ENCODE data around the gene P4HB.
A peak's percentile ranks its signal among the peaks of the same experiment; 100 is the strongest.

P4HB gene

DNA sequence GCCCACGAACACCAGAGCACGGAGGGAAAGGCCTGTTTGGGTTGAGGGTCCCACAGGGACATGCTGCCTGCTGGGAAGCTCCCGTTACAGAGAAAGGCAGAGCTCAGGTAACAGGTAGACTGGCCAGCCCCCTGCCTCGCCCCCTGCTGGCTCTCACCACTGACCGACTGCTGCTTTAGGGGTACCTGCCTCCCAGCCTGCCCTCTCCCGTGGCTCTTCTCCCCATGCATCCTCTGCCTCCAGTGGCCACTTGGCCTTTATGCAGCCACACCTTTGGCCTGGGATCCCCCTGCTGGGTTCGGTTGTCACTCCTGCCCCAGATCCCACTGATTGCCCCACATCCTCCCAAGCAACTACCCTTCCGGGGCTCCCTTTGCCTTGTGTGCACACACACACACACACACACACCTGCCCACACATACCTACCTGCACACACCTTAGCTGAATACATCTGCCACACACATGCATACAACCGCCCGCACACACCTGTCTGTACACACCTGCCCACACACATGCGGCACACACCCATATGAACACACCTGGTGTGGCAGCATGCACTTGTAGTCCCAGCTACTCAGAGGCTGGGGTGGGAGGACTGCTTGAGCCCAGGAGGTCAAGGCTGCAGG is 34.4 kb downstream of the P4HB start:
- DNase-seq, result no peak

DNA sequence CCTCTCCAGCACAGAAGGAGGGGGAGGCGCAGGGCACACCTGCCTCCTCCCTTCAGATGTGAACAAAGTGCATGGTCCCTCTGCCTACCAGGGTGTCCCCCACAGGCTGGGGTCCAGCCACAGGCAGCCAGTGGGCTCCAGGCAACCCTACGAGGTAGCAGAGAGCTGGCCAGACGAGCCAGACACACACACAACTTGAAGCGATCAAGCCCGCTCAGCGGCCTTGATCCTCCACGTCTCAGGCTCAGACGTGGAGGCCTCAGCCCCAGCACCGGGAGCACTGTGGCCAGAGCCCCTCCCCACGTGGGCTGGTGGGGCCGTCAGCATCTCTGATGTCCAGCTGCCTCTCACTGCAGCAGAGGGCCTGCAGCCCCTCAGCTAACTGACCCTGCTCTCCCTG is 35.7 kb downstream of the P4HB start:
- no peak for DNase-seq

DNA sequence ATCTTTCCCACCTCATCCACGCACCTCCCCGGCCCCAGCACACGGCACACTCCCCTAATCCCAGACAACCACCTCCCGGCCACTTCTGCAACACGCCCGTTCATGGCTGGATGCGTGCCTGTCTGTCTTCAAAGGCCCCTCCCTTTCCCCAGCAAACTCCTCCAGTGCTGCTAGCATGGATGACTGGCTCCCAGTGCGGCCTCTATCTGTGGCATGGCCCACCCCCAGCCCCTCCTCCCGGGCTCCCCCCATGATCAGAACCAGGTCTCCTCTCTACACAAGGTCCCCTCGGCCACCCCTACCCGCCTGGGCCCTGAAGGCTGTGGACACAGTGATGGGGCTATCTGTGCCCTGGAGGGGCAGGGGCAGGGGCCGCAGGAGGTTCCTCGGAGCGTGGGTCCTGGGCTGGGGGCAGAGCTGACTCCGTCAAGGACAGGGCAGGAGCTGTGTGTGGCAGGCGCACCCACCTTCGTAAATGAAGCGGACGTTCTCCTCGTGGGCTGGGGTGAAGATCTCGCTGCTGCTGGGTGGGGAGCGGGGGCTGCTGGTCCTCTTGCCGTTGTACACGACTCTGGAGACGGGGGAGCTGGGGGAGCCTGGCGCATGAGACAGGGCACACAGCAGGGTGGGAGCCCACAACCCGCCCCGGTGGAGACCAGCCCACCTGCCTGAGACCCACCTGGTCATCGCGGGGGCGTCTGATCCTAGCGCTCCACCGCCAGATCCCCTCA is 36.4 kb downstream of the P4HB start:
- DNase-seq, result no peak

DNA sequence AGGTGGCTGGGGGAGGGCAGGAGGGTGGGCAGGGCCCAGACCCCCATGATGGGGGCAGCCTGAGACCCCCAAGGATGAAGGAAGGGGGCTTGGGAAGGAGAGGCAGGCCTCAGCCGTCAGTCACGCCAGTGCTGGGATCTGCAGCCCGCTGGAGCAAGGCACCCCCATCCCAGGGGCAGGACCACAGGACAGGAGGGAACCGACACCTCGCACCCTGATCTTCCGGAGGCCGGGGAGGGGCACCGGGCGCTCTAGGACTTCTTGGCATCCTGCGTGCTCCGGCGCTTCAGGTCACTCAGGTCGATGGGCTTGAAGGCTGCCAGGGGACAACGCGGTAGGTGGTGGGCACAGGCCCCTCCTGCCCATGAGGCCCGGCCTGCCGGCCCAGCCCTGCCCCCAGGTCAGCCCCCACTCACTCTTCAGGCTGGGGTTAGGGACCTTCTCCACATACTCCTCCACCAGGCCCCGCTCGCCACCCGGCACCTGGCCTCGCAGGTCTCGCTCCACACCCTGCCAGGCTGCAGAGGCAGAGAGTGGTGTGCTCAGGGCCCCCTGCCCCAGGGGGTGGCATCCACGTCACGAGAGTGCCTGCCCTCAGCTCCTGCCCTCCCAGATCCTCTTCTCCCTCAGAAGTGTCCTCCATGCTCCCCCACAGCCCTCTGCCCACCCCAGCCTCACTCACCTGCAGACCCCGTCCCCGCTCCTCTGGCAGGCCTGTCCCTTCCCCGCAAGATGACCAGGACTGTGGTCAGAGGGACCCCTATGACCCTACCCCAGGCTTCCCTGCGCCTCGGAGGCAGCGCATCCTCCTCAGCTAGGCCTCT is 37.1 kb downstream of the P4HB start:
- no peak for DNase-seq

DNA sequence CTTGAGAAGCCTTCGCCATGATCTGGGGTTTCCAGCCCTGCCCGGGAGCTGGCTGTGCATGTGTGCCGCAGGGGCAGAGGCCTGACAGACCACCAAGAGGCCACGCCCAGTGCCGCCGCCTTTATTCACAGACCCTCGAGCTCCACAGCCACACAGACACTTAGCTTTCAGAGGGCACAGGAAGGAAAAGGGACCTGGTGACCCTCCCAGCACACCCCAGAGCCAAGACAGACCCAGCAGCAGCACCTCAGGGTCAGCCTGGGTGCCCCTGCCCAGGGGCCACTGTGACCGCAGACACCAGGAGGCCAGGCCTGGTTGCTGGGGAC is 38.1 kb downstream of the P4HB start:
- no peak for DNase-seq

DNA sequence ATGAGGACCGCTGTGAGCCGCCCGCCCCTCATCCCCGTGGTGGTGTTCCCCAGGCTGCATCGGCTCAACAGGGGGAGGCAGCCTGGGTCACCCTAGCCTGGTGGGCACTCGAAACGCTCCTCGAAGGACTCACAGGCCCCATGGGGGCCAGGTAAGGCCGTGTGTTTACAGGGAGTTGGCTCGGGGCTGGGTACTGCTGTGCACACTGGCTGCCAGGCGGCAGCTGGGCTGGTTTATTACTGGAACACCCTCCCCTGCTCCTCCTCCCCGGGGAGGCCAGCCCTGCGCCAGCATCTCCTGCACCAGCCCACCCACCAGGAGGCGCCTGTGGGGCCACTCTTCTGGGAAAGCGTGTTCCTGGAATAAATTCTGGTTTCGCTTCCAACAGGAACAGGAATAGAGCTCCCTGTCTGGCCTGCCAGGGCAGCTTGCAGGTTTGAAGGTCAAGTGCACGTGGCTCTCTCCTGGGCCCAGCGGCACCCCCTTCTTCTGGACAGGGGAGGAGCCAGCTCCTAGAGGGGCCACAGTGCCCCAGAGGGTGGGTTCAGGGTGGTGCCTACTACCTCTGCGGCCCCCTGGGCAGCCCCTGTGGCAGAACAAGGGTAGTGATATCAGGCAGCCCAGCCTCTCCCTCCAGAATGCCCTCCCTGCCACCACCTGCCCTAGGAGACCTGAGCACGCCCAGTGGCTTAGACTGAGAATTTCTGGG is 38.6 kb downstream of the P4HB start:
- DNase-seq, result no peak

DNA sequence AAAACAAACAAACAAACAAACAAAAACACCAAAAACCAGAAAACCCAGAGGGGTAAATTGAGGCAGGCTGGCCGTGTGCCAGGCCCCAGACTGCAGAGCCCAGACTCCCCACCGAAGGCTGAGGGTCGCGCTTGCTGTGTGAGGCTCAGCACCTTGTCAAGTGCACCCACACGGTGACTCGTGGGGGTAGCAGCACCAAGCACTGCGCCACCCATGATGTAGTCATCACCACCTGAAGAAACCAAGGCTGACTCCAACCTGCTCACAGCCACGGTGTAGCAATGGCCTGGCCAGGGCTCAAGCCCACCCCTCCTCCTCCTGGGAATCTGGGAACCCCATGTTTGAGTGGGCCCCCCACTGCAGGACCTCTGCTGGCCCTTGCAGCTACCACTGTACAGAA is 39.2 kb downstream of the P4HB start:
- no peak for DNase-seq

DNA sequence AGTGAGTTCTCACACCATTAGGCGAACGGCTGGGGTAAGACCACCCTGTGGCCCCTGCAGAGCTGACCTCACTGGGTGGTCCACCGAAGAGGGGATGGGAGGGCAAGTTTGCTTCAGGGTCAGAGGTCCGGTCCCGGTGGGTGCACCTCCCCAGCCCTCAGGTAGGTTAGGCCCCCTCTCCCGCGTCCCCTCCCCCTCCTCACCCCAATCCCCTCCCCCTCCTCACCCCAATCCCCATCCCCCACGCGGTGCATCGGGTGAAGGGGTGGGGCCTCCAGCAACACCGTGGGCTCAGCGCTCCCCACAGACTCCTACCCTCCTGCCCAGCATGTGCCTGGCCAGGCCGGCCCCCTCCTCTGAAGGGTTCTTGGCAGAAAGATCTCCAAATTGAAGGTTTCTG is 40.6 kb downstream of the P4HB start:
- DNase-seq, result no peak

DNA sequence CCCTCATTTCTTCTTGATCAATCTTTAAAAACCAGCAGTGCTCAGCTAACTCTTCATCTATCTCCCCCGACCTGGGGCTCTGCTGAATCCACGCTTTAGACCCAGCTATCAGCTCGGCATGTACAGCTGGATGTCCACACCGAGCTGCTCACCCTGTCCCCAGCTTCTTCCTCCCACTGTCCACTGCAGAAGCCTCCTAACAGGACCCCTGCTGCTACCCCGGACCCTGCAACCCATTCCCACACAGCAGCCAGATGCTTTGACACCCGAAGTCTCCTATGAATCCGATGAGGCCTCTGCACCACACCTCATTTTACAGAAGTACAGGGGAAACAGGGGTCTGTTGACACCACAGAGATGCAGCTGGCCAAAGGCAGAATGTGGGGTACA is 42.6 kb downstream of the P4HB start:
- no peak for DNase-seq

DNA sequence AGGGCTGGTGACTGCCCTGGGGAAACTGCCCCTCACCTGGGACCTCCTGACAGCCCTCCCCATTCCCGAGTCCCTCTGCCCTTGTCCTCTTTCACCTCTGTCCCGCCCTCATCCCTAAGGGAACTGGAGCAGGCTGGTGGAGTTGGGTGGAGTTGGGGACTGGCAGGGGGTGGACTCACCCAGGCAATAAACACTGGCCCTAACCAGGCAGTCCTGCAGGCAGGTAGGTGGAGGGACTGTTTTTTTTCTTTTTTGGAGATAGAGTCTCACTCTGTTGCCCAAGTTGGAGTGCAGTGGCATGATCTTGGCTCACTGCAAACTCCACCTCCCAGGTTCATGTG is 44.7 kb downstream of the P4HB start:
- no peak for DNase-seq

DNA sequence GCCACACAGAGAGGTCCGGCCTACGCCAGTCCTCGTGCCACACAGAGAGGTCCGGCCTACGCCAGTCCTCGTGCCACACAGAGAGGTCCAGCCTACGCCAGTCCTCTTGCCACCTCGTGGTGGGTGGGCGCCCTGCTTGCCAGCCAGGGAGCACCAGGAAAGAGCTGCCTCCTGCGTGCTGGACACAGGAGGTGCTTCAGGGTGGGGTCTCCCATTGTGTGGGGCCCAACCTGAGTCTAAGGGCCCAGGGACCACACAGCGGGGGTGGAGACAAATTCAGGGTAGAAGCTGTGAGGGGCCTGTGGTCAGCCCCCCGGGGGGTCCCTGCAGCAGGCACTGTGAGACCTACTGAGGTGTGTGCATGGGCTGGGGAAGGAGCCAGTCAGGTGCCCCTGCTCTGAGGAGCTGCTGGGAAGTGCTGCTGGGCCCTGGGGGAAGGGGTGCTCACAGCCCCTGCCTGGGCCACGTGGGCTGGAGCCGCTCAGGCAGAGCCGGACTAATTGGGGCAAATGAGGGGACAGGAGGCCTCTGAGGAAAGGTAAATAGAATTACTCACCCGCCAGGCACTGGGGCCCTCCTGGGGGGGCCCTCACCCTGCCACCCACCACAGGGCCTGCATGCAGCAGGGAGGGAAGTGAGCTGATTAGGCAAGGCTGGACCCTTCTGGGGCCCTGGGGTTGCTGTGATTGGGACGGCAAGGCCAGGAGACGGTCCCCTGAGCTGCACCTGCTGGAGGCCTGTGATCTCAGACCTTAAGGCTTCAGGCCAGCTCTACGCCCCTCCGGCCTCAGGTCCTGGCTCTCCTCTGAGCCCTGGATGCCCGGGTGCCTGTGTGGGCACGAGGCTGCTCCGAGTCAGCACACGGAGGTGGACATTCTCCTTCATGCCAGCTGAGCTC is 45.3 kb downstream of the P4HB start:
- peak; percentile 2 for DNase-seq

DNA sequence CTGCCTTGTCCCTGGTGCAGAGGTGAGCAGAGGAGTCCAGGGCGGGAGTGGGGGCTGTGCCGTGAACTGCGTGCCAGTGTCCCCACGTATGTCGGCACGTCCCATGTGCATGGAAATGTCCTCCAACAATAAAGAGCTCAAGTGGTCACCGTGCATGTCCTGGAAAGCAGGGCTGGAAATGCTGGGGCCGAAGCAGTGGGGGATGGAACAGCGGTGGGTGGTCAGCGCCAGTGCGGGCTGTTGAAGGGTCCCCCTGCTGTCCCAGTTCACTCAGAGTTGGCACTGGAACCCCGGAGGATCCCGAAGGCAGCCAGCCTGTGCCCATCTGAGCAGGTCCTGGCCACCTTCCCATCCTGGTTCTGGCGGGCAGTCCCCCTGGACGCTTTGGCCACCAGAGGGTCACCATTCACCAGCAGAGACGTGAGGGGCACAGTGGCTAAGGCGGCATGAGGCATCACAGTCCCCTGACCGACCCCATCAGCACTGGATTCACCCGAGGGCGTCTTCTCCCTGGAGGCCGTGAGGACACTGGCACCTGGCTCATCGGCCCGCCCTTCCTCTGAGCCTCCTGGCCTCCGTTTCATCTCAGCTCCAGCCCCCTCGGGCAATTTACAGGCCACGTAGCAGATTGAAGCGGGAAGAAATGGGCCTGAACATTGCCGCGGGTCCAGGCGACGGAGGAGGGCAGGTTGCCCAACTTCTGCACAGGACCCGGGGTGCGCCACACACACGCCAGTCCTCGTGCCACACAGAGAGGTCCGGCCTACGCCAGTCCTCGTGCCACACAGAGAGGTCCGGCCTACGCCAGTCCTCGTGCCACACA is 46.3 kb downstream of the P4HB start:
- DNase-seq, result no peak

DNA sequence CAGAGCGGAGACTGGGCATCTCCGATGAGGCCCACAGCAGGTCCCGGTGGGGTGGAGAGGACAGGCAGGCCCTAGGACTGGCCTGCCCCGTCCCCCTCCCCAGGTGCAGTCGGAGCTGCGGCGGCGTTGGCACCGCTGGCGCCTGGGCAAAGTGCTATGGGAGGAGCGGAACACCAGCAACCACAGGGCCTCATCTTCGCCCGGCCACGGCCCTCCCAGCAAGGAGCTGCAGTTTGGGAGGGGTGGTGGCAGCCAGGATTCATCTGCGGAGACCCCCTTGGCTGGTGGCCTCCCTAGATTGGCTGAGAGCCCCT is 47.0 kb downstream of the P4HB start:
- DNase-seq, result no peak

DNA sequence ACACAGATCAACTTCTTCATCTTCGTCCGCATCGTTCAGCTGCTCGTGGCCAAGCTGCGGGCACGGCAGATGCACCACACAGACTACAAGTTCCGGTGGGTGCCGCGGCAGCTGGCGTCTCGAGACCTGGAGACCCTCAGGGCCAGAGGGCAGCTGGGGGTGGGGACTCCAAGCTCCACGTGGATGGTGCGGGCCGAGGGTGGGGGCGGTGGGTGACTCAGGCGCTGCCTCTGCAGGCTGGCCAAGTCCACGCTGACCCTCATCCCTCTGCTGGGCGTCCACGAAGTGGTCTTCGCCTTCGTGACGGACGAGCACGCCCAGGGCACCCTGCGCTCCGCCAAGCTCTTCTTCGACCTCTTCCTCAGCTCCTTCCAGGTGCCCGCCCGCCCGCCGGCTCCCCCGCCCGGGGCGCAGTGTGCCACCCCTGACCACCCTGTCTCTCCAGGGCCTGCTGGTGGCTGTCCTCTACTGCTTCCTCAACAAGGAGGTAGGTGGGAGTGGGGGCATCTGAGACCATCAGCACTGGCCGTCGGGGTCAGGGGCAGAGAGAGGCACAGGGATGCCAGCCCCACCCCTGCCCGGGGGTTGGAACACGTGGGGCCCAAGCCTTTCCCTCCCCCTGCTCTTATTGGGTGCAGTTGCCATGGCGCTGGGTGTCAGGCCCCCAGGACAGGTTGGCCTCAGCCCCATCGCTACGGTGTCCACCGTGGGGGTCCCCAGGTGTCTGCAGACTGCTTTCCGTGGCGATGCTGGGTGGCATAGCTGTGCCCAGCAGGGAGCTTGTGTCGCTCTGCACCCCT is 47.6 kb downstream of the P4HB start:
- no peak for DNase-seq

DNA sequence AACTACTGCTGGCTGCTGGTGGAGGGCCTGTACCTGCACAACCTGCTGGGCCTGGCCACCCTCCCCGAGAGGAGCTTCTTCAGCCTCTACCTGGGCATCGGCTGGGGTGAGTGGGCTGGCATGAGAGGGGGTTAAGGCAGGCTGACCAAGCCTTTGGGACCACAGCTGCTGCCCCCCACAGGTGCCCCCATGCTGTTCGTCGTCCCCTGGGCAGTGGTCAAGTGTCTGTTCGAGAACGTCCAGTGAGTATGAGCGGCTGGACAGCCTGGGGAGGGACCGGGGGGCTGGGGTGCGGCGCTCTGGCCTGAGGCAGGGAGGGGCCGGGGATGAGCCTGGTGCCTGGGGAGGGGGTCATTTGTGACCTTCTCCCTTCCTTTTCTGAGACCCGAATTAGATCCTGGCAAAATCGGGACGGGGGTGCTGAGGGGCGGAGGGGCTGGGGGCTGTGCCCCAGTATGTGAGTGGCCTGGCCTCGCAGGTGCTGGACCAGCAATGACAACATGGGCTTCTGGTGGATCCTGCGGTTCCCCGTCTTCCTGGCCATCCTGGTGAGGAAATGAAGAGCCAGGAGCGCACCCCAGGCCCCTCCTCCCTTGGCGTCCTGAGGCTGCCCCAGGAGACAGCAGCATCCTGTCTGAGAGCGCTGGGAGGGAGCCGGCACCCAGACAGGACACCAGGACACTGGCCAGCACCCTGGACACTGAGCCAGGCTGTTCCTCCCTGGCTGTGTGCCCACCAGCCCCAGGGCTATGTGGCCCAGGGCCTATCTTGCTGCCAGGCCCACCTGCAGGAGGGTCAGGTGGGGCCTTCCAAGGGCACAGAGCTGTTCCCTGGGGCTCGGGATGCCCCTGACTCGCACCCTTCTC is 48.4 kb downstream of the P4HB start:
- no peak for DNase-seq

DNA sequence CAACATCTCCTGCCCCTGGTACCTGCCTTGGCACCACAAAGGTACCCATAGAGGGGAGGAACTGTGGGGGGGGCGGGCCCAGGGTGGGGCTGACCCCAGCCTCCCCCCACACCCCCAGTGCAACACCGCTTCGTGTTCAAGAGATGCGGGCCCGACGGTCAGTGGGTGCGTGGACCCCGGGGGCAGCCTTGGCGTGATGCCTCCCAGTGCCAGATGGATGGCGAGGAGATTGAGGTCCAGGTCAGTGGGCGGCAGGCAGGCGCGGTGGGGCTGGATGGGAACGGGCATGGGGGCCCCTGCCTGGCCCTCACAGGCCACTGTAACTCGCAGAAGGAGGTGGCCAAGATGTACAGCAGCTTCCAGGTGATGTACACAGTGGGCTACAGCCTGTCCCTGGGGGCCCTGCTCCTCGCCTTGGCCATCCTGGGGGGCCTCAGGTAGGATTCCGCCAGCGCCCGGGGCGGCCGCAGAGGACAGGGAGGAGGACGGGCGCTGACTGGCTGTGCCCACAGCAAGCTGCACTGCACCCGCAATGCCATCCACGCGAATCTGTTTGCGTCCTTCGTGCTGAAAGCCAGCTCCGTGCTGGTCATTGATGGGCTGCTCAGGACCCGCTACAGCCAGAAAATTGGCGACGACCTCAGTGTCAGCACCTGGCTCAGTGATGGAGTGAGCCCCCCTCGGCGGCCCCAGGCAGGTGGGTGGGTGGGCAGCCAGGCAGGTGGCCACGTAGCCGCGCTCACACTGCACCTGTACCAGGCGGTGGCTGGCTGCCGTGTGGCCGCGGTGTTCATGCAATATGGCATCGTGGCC is 49.2 kb downstream of the P4HB start:
- DNase-seq, result no peak

DNA sequence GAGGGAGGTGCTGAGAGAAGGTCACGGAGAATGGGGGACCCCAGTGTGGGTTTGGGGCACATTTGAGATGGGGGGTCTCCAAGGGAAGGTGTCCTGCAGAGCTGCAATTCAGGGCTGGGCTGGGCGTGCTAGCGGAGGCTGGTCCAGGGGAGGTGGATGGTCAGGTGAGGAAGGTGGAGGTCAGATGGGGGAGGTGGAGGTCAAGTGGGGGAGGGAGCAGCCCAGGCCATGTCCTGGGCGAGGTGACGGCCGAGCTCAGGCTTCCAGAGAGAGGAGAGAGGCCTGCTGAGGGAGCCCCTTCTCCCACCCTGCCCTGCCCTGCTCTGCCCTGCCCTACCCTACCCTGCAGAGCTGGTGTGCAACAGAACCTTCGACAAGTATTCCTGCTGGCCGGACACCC is 49.9 kb downstream of the P4HB start:
- no peak for DNase-seq

DNA sequence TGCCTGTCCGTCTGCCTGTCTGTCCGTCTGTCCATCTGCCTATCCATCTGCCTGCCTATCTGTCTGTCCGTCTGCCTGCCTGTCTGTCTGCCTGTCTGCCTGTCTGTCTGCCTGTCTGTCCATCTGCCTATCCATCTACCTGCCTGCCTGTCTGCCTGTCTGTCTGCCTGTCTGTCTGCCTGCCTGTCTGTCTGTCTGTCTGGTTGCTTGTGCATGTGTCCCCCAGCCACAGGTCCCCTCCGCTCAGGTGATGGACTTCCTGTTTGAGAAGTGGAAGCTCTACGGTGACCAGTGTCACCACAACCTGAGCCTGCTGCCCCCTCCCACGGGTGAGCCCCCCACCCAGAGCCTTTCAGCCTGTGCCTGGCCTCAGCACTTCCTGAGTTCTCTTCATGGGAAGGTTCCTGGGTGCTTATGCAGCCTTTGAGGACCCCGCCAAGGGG is 50.8 kb downstream of the P4HB start:
- DNase-seq, result no peak
